IMR-90 (cell line): ENCODE measurements around the gene NIPAL3. TPM values are rescaled to one million over a fixed set of nuclear protein-coding genes. Genes with fewer than 3 reads are reported as not detected.

Source experiments
- ATAC-seq: fragments of 200-7000 bp; cut with Tn5 transposase; 2 replicates; pipeline ENCODE4 v1.9.1; 2020; ENCODE audit warnings: low read depth, mild to moderate bottlenecking, moderate library complexity
- BruUV-seq: library from RNA; stranded (reverse); fragments of 400-500 nt; replicated peaks from 2 replicates; lab custom pipeline; 2021; lab: Mats Ljungman, UMichigan
- CTCF ChIA-PET: fragments of 300-600 bp; formaldehyde crosslinking; extraction: SDS; loops from one replicate; lab custom pipeline; 2021; ENCODE audit warnings: antibody characterized with exemption; lab: Yijun Ruan, JAX
- POLR2A ChIA-PET: fragments of 300-600 bp; sonication (Branson Sonifier 250); formaldehyde crosslinking; loops from one replicate; lab custom pipeline; 2022; ENCODE audit warnings: antibody characterized with exemption; ENCODE audit not compliant: unreplicated experiment; lab: Charles Lee
- DNase-seq: peaks from one replicate; pipeline ENCODE4 v3.0.0; 2013
- H2AFZ ChIP-seq: replicated peaks from 2 replicates; pipeline ENCODE3; 2013; ENCODE audit warnings: low read length, mild to moderate bottlenecking; ENCODE audit not compliant: poor library complexity
- H2AK5ac ChIP-seq: 2 replicates; pipeline ENCODE4 v1.6.1; 2013; ENCODE audit warnings: low read depth, low read length, inconsistent platforms
- H2AK9ac ChIP-seq: replicated peaks from 2 replicates; pipeline ENCODE3; 2013; ENCODE audit warnings: mild to moderate bottlenecking, low read depth, low read length, moderate library complexity; ENCODE audit not compliant: poor library complexity
- H2BK120ac ChIP-seq: 2 replicates; pipeline ENCODE4 v1.6.1; 2013; ENCODE audit warnings: low read depth, low read length, inconsistent platforms
- H2BK15ac ChIP-seq: 3 replicates; pipeline ENCODE4 v1.6.1; 2013; ENCODE audit warnings: low read depth, low read length, inconsistent platforms
- H2BK20ac ChIP-seq: 2 replicates; pipeline ENCODE4 v1.6.1; 2013; ENCODE audit warnings: low read depth, mild to moderate bottlenecking, inconsistent platforms, low read length, moderate library complexity
- H2BK5ac ChIP-seq: 2 replicates; pipeline ENCODE4 v1.6.1; 2013; ENCODE audit warnings: mild to moderate bottlenecking, low read depth, low read length, inconsistent platforms; ENCODE audit not compliant: poor library complexity, severe bottlenecking
- H3K14ac ChIP-seq: replicated peaks from 2 replicates; pipeline ENCODE4 v1.6.1; 2013; ENCODE audit warnings: low read depth, low read length, inconsistent platforms
- H3K18ac ChIP-seq: 2 replicates; pipeline ENCODE4 v1.6.1; 2013; ENCODE audit warnings: low read depth, low read length, control low read depth
- H3K23ac ChIP-seq: 2 replicates; pipeline ENCODE4 v1.6.1; 2013; ENCODE audit warnings: low read depth, low read length, inconsistent platforms
- H3K27ac ChIP-seq: 2 replicates; pipeline ENCODE4 v1.5.1; 2013; ENCODE audit warnings: mild to moderate bottlenecking, control low read depth, low read length; ENCODE audit not compliant: insufficient read depth
- H3K27me3 ChIP-seq: 2 replicates; pipeline ENCODE4 v1.6.1; 2013; ENCODE audit warnings: low read length; ENCODE audit not compliant: control insufficient read depth, insufficient read depth
- H3K36me3 ChIP-seq: 2 replicates; pipeline ENCODE4 v1.6.1; 2013; ENCODE audit warnings: low read length, mixed read lengths; ENCODE audit not compliant: control insufficient read depth, insufficient read depth
- H3K4ac ChIP-seq: 2 replicates; pipeline ENCODE4 v1.6.1; 2013; ENCODE audit warnings: low read depth, low read length, inconsistent platforms
- H3K4me1 ChIP-seq: 2 replicates; pipeline ENCODE4 v1.6.1; 2013; ENCODE audit warnings: low read length, mixed read lengths; ENCODE audit not compliant: control insufficient read depth, insufficient read depth
- H3K4me2 ChIP-seq: 2 replicates; pipeline ENCODE4 v1.6.1; 2013; ENCODE audit warnings: low read depth, mild to moderate bottlenecking, control low read depth, low read length, moderate library complexity
- H3K4me3 ChIP-seq: 2 replicates; pipeline ENCODE4 v1.5.1; 2013; ENCODE audit warnings: low read depth, mild to moderate bottlenecking, control low read depth, low read length, moderate library complexity; ENCODE audit not compliant: insufficient read depth
- H3K56ac ChIP-seq: 2 replicates; pipeline ENCODE4 v1.6.1; 2013; ENCODE audit warnings: low read length, inconsistent platforms; ENCODE audit not compliant: insufficient read depth; ENCODE audit errors: extremely low read depth
- H3K79me1 ChIP-seq, 2 experiments: 2 replicates each; pipeline ENCODE4 v1.6.1; 2013; ENCODE audit warnings: low read length in 2 of 2, inconsistent platforms in 1 of 2, low read depth in 1 of 2
- H3K9ac ChIP-seq: 2 replicates; pipeline ENCODE4 v1.6.1; 2013; ENCODE audit warnings: low read depth, low read length, control low read depth
- H3K9me1 ChIP-seq: 2 replicates; pipeline ENCODE4 v1.6.1; 2013; ENCODE audit warnings: low read length, inconsistent platforms; ENCODE audit not compliant: insufficient read depth
- H3K9me3 ChIP-seq: 2 replicates; pipeline ENCODE4 v1.6.1; 2013; ENCODE audit warnings: low read length; ENCODE audit not compliant: control insufficient read depth, insufficient read depth
- H4K20me1 ChIP-seq: 2 replicates; pipeline ENCODE4 v1.6.1; 2013; ENCODE audit warnings: low read length, inconsistent platforms; ENCODE audit not compliant: insufficient read depth
- H4K5ac ChIP-seq: 2 replicates; pipeline ENCODE4 v1.6.1; 2013; ENCODE audit warnings: mild to moderate bottlenecking, low read depth, low read length, control low read depth
- H4K8ac ChIP-seq, 2 experiments: 2 replicates each; pipeline ENCODE4 v1.6.1; 2013; ENCODE audit warnings: low read depth in 2 of 2, low read length in 2 of 2, control low read depth in 1 of 2, inconsistent platforms in 1 of 2
- H4K91ac ChIP-seq: 2 replicates; pipeline ENCODE4 v1.6.1; 2013; ENCODE audit warnings: low read depth, low read length, inconsistent platforms; ENCODE audit not compliant: insufficient read depth
- CHD1 ChIP-seq: IDR thresholded peaks from 2 replicates; pipeline ENCODE4 v1.6.1; 2012; ENCODE audit warnings: low read depth, low read length, improper control_type of control experiment
- MAZ ChIP-seq: IDR thresholded peaks from 2 replicates; pipeline ENCODE4 v1.6.1; 2012; ENCODE audit warnings: low read depth, mild to moderate bottlenecking, low read length, improper control_type of control experiment, moderate library complexity, borderline replicate concordance
- MXI1 ChIP-seq: IDR thresholded peaks from 2 replicates; pipeline ENCODE4 v1.6.1; 2012; ENCODE audit warnings: low read depth, mild to moderate bottlenecking, low read length, moderate library complexity, borderline replicate concordance
- POLR2A ChIP-seq: IDR thresholded peaks from 2 replicates; pipeline ENCODE4 v1.6.1; 2012; ENCODE audit warnings: mild to moderate bottlenecking, low read depth, low read length
- RFX5 ChIP-seq: IDR thresholded peaks from 2 replicates; pipeline ENCODE4 v1.8.0; 2012; ENCODE audit warnings: low read depth, mild to moderate bottlenecking, low read length, moderate library complexity
- WGBS, 2 experiments: methylation state at CpG; one replicate each; pipeline versions ENCODE4 v1.1.5 to v1.1.7; 2013; ENCODE audit warnings: missing lambda C conversion rate in 2 of 2; ENCODE audit not compliant: insufficient read length in 1 of 2; ENCODE audit errors: extremely low coverage in 2 of 2; 5-methylcytosine and 5-hydroxymethylcytosine counted together
- dilution Hi-C: fragments of 300-500 bp; cut with HindIII; formaldehyde crosslinking; loops from one replicate; pipeline ENCODE4 v1.14.3; 2018; ENCODE audit warnings: low sequenced_read_pairs; ENCODE audit not compliant: unreplicated experiment
- in situ Hi-C: fragments of 300-500 bp; cut with MboI; formaldehyde crosslinking; loops from 3 replicates; pipeline ENCODE4 v1.14.3; 2019; ENCODE audit warnings: low sequenced_read_pairs, inconsistent platforms, mixed read lengths
- intact Hi-C: fragments of 100-400 bp; cut with micrococcal nuclease; formaldehyde crosslinking; loops from 2 replicates; pipeline ENCODE4 v1.10.0; 2022
- polyA plus RNA-seq, 3 experiments: library from polyadenylated mRNA; depleted of rRNA; stranded (reverse); fragments of >200 nt; gene quantifications; 2 replicates each; pipeline ENCODE4 v1.2.3, GENCODE V29; 2012; ENCODE audit warnings: low replicate concordance in 1 of 3
- total RNA-seq: library from RNA; depleted of rRNA; stranded (reverse); fragments of >200 nt; gene quantifications from 2 replicates; pipeline ENCODE4 v1.2.3, GENCODE V29; 2012

The NIPAL3 gene
- total and polyA plus RNA-seq, 2 of the 4 experiments (the other 2 are of a cell fraction): 55.0 to 123 TPM

DNA sequence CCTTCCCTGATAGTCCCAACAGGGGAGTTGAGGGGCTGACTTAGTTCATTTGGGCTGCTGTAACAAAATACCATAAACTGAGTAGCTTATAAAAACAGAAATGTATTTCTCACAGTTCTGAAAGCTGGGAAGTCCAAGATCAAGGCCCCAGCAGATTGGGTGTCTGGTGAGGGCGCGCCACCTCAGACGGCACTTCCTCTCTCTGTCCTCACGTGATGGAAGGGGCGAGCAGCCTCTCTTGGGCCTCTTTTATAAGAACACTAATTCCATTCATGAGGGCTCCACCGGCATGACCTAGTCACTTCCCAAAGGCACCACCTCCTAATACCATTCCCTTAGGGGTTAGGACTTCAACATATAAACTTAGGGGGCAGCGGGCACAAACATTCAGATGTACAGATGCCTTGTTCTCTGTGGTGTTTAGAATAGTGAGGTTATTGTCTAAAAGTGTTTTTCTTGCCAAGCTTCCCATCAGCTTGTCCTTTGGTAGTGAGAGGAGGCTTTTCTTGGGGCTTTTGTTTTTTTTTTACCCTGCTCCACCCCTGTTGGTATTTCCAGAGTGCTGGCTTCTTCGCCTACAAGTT is 20.3 kb downstream of the NIPAL3 start:
- Histone ChIP-seq H3K4ac (no peak overlapping the region), H2BK15ac (no peak overlapping the region), H3K9me1 (peaks cover 8% of the 10 kb centered on the region), H3K4me2 (no peak overlapping the region), H2BK120ac (no peak overlapping the region), H2BK20ac (no peak overlapping the region), H3K56ac (no peak overlapping the region), H3K18ac (no peak overlapping the region), H4K91ac (no peak overlapping the region), H2AFZ (no peak overlapping the region), H3K79me1 (peaks cover 13 to 33% of the 10 kb centered on the region in 2 experiments; a peak in 3 of 4 replicates), H3K14ac (no peak overlapping the region), H4K20me1 (no peaks in the 10 kb centered on the region; the same call in 1 of the 2 replicates), H3K36me3 (peaks cover 4% of the 10 kb centered on the region), H2AK9ac (no peak overlapping the region), H3K27me3 (no peaks in the 10 kb centered on the region), H2BK5ac (no peak overlapping the region), H3K27ac (no peak overlapping the region), H3K9ac (no peak overlapping the region), H3K4me1 (peaks cover 5% of the 10 kb centered on the region; the same call in 1 of the 2 replicates), H3K4me3 (no peak overlapping the region), H3K9me3 (no peaks in the 10 kb centered on the region), H4K8ac (no peak overlapping the region), H3K23ac (no peak overlapping the region), H4K5ac (no peak overlapping the region), H2AK5ac (no peak overlapping the region)
- 97% methylated on average over 5 of the region's 8 CpGs; no CpG with 5 or more reads in 1 of the 2 experiments for WGBS, 2 experiments
- POLR2A ChIA-PET: no interaction called here
- TF ChIP-seq POLR2A (no peak), MAZ (no peak), MXI1 (no peak), RFX5 (no peak), CHD1 (no peak)
- intact Hi-C loops (no loop called here), dilution Hi-C loops (no loop called here), in situ Hi-C loops (no loop called here)
- no TSS peak for BruUV-seq
- no peak for DNase-seq
- no peak for ATAC-seq
- CTCF ChIA-PET: interaction anchor here (0.7 kb wide), 1 partner anchor 16 kb away, joined by 6 read pairs; no protein-coding TSS in a partner anchor
